Colonic mucosa (tissue), 4 donors: Measurements from ENCODE around the gene TBX10. TPM values are rescaled to one million over a fixed set of nuclear protein-coding genes. Genes with fewer than 3 reads are reported as not detected.

Source experiments
- DNase-seq: peaks from one replicate; pipeline ENCODE4 v3.0.0-alpha.2; 2020
- H3K27ac ChIP-seq: fragments of 200-600 bp; one replicate; pipeline ENCODE4 v1.8.0; 2021
- H3K27me3 ChIP-seq: fragments of 200-600 bp; one replicate; pipeline ENCODE4 v1.8.0; 2021
- H3K36me3 ChIP-seq: fragments of 200-600 bp; one replicate; pipeline ENCODE4 v1.8.0; 2021
- H3K4me1 ChIP-seq: fragments of 200-600 bp; one replicate; pipeline ENCODE4 v1.8.0; 2021; ENCODE audit warnings: mild to moderate bottlenecking
- H3K4me3 ChIP-seq: fragments of 200-600 bp; one replicate; pipeline ENCODE4 v1.8.0; 2021
- H3K9ac ChIP-seq, 2 donors: one replicate each; pipeline ENCODE4 v1.7.0; 2013; ENCODE audit warnings: control low read depth in 2 of 2, low read depth in 2 of 2, low read length in 2 of 2
- H3K9me3 ChIP-seq: fragments of 200-600 bp; one replicate; pipeline ENCODE4 v1.8.0; 2021
- CTCF ChIP-seq: fragments of 200-600 bp; IDR thresholded peaks from one replicate; pipeline ENCODE4 v1.8.0; 2022; ENCODE audit warnings: antibody characterized with exemption, mild to moderate bottlenecking
- intact Hi-C: fragments of 100-400 bp; cut with DNase I; formaldehyde crosslinking; loops from one replicate; pipeline ENCODE4 v1.14.1; 2022
- total RNA-seq, 2 donors: library from RNA; stranded (reverse); fragmentation: NEBNext Ultra II Directional in 1 of 2; extraction: Animal tissue kit (Norgen Biotek cat#: 25700) in 1 of 2; gene quantifications; one replicate each; pipeline ENCODE4 v1.2.1, GENCODE V29; 2021
- donor health status: healthy.
- donor health status: DM: no; HTN: no; CAD: no.
- donor health status: DM: no; HTN: no; CAD: no.

Gene TBX10
- total RNA-seq, 2 donors from 2014 or later = 7.8 to 19.3 TPM

GRCh38 chr11:67633758-67634365 is 5.7 kb downstream of the TBX10 start:
- Histone ChIP-seq H3K27ac (peak overlapping the region; percentile 63), H3K9me3 (no peaks in the 10 kb centered on the region), H3K27me3 (no peaks in the 10 kb centered on the region), H3K9ac (no peak overlapping the region), H3K36me3 (no peaks in the 10 kb centered on the region), H3K4me3 (no peak overlapping the region), H3K4me1 (peaks cover 23% of the 10 kb centered on the region)
- intact Hi-C loops = no loop called here
- DNase-seq = peak; percentile 24
- TF ChIP-seq CTCF = no peak

GRCh38 chr11:67632982-67633755 is 6.4 kb downstream of the TBX10 start:
- Histone ChIP-seq H3K27ac (peak overlapping the region; percentile 63), H3K4me3 (no peak overlapping the region), H3K9ac (no peak overlapping the region), H3K9me3 (no peaks in the 10 kb centered on the region), H3K27me3 (no peaks in the 10 kb centered on the region), H3K36me3 (no peaks in the 10 kb centered on the region), H3K4me1 (peaks cover 25% of the 10 kb centered on the region)
- TF ChIP-seq CTCF = no peak
- peak; percentile 27 for DNase-seq
- intact Hi-C loops = no loop called here

GRCh38 chr11:67632175-67632981 is 7.2 kb downstream of the TBX10 start:
- Histone ChIP-seq H3K9me3 (no peaks in the 10 kb centered on the region), H3K27me3 (no peaks in the 10 kb centered on the region), H3K4me3 (no peak overlapping the region), H3K4me1 (peaks cover 25% of the 10 kb centered on the region), H3K36me3 (no peaks in the 10 kb centered on the region), H3K27ac (peak overlapping the region; percentile 63), H3K9ac (peak overlapping the region; percentile 58 to 85)
- DNase-seq = peak; percentile 82
- TF ChIP-seq CTCF = no peak
- intact Hi-C loops = no loop called here

GRCh38 chr11:67631853-67632174 is 7.7 kb downstream of the TBX10 start:
- Histone ChIP-seq H3K9ac (peak overlapping the region; percentile 58 to 85), H3K27ac (peak overlapping the region; percentile 63), H3K27me3 (no peaks in the 10 kb centered on the region), H3K4me3 (no peak overlapping the region), H3K9me3 (no peaks in the 10 kb centered on the region), H3K4me1 (peaks cover 25% of the 10 kb centered on the region), H3K36me3 (no peaks in the 10 kb centered on the region)
- no peak for TF ChIP-seq CTCF
- no peak for DNase-seq
- intact Hi-C loops = no loop called here

- intact Hi-C loops = no loop called here
- H3K9ac ChIP-seq = peak overlapping the region; percentile 58 to 85
- TF ChIP-seq CTCF = no peak
- DNase-seq = peak; percentile 65
- no peaks in the 10 kb centered on the region for H3K36me3 ChIP-seq
- no peak overlapping the region for H3K4me3 ChIP-seq
- H3K27me3 ChIP-seq = no peaks in the 10 kb centered on the region
- peaks cover 25% of the 10 kb centered on the region for H3K4me1 ChIP-seq
- no peak overlapping the region for H3K27ac ChIP-seq
- H3K9me3 ChIP-seq = no peaks in the 10 kb centered on the region
Observed at GRCh38 chr11:67631411-67631810, 8.2 kb downstream of the TBX10 start.
